Stimulated activated CD4-positive, alpha-beta T cell treated with anti-CD3 and anti-CD28 coated beads, Interleukin-12 subunit alpha, Interleukin-12 subunit beta, amount 100 ng/mL, for 24 hours (primary cell): ENCODE measurements around the gene CCNL1.
"Not testable (repeated sequence)": the region's sequence is repeated elsewhere in the genome, so short reads cannot be mapped to it uniquely, and the experiment has no call there.

ENCODE experiments used
- DNase-seq, 2 experiments: peaks; one replicate each; pipeline ENCODE4 v3.0.0-alpha.2; 2020; ENCODE audit warnings: low read depth in 2 of 2

The CCNL1 gene

DNA sequence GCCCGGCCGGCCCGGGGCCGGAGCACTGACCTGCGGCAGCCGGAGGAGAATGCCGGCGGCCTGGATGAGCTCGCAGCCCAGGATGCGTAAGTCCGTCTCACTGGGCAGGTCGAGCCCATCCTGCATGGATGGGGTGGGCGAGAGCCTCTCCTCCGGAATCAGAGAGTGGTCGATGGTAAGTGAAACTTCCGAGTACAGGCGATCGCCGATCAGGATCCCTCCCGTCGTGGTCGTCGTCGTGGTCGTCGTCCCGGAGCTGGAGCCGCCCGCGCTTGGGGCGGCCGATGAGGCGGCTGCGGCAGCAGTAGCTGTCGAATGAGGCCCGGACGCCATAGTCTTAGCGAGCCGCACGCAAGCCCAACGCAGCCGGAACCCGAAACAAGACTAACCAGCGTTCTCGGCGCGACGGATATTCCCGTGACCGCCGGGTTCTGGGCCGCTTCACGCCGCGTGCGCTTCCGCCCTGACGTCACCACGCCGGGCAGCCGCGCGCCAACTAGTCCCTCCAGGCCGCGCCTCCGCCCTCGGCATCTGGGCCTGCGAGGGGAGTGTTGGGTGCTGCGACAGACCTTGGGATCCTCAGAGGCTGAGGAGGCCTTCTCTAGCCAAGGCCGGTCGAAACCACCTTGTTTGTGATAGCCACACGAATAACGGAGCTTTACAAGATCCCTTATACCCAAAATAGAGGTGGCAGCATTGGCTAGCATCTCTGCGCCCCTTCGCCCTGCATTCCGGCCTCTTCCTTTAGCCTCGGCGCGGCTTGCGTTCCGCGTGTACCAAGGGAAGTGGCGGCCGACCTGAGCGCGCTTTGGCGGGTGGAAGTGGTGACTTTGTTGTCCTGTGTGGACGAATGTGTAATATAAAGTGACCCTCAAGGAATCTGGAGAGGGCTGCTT lies at the start of gene CCNL1:
Gene CCNL1 (minus strand): TSS at position 386 of the 896 bp plus-strand sequence. CDS start 53 bp downstream, at position 333.
- DNase-seq: peak; percentile 90 to 93

GRCh38 chr3:157204880-157205279 lies 44.9 kb upstream of the CCNL1 start:
- no peak for DNase-seq

DNA sequence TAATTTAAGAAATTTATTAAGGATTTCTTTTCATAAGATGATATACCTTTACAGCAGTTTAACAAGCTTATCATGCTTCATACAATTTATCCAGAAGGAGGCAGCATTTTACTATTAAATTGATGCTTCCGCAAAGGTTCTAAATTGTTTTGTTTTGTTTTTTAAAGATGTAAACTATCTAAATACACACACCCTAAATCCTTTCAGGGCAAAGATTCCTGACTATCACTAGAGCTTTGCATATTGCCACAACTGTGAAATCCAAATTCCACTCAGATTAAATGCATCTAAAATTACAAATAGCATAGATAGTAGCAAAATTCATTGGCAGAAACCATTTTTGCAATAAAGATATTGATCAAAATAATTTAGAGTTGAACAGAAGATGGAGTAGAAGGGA lies 44.5 kb upstream of the CCNL1 start:
- DNase-seq: no peak

- DNase-seq: no peak
Measured at GRCh38 chr3:157201648-157202278, 41.8 kb upstream of the CCNL1 start.

- DNase-seq: no peak
Measured at GRCh38 chr3:157199841-157200240, 39.9 kb upstream of the CCNL1 start.

DNA sequence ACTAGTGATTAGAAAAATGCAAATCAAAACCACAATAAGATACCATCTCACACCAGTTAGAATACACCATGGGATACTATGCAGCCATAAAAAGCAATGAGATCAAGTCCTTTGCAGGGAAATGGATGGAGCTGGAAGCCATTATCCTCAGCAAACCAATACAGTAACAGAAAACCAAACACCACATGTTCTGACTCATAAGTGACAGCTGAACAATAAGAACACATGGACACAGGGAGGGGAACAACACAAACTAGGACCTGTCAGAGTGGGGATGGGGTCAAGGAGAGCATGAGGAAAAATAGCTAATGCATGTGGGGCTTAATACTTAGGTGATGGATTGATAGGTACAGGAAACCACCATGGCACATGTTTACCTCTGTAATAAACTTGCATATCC lies 36.0 kb upstream of the CCNL1 start:
- DNase-seq: no peak

- not testable (repeated sequence) for DNase-seq
Measured at GRCh38 chr3:157191149-157191548, 31.2 kb upstream of the CCNL1 start.

- DNase-seq: no peak
Measured at GRCh38 chr3:157190380-157190872, 30.5 kb upstream of the CCNL1 start.

DNA sequence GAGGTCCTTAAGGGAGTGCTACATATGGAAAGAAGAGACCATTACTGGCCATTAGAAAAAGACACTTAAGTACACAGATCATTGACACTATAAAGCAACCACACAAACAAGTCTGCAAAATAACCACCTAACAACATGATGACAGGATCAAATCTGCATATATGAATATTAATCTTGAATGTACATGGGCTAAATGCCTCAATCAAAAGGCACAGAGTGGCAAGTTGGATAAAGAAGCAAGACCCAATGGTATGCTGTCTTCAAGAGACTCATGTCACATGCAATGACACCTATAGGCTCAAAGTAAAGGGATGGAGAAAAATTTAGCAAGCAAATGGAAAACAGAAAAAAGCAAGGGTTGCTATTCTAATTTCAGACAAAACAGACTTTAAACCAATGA lies 28.4 kb upstream of the CCNL1 start:
- no peak for DNase-seq

GRCh38 chr3:157182879-157183278 lies 22.9 kb upstream of the CCNL1 start:
- no peak for DNase-seq

GRCh38 chr3:157180262-157180661 lies 20.3 kb upstream of the CCNL1 start:
- no peak for DNase-seq

- no peak for DNase-seq
Measured at GRCh38 chr3:157179365-157179803, 19.4 kb upstream of the CCNL1 start.

DNA sequence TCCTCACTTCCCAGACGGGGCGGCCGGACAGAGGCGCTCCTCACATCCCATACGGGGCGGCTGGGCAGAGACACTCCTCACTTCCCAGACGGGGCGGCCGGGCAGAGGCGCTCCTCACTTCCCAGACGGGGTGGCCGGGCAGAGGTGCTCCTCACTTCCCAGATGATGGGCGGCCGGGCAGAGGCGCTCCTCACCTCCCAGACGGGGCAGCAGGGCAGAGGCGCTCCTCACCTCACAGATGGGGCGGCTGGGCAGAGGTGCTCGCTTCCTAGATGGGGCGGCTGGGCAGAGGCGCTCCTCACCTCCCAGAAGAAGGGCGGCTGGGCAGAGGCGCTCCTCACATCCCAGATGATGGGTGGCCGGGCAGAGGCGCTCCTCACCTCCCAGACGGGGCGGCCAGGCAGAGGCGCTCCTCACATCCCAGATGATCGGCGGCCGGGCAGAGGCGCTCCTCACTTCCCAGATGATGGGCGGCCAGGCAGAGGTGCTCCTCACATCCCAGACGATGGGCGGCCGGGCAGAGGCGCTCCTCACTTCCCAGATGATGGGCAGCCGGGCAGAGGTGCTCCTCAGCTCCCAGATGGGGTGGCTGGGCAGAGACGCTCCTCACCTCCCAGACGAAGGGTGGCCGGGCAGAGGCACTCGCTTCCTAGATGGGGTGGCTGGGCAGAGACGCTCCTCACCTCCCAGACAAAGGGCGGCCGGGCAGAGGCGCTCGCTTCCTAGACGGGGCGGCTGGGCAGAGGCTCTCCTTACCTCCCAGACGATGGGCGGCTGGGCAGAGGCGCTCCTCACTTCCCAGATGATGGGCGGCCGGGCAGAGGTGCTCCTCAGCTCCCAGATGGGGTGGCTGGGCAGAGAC lies 18.8 kb upstream of the CCNL1 start:
- DNase-seq: not testable (repeated sequence)

DNA sequence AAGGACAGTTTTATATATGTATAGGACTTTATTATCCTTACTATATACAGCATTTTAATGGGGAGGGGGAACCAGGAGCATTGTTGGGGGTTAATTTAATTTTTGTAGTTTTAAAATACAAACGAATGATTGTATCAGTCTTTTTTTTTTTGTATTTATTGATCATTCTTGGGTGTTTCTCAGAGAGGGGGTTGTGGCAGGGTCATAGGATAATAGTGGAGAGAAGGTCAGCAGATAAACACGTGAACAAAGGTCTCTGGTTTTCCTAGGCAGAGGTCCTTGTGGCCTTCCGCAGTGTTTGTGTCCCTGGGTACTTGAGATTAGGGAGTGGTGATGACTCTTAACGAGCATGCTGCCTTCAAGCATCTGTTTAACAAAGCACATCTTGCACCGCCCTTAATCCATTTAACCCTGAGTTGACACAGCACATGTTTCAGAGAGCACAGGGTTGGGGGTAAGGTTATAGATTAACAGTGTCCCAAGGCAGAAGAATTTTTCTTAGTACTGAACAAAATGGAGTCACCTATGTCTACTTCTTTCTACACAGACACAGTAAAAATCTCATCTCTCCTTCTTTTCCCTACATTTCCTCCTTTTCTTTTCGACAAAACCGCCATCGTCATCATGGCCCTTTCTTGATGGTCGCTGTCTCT lies 18.0 kb upstream of the CCNL1 start:
- not testable (repeated sequence) for DNase-seq

DNA sequence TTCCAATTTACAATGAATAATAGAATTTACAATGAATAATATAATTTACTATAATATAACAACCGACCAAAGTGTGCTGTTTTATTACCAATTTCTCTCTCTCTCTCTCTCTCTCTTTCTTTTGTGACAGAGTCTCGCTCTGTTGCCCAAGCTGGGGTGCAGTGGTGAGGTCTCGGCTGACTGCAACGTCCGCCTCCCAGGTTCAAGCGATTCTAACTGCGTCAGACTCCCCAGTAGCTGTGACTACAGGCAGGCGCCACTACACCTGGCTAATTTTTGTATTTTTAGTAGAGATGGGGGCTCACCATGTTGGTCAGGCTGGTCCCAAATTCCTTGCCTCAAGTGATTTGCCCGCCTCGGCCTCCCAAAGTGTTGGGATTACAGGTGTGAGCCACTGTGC lies 17.0 kb upstream of the CCNL1 start:
- DNase-seq: no peak

GRCh38 chr3:157175691-157176507 lies 16.0 kb upstream of the CCNL1 start:
- no peak for DNase-seq

- peak; percentile 95 to 97 for DNase-seq
Measured at GRCh38 chr3:157174649-157175498, 14.9 kb upstream of the CCNL1 start.

DNA sequence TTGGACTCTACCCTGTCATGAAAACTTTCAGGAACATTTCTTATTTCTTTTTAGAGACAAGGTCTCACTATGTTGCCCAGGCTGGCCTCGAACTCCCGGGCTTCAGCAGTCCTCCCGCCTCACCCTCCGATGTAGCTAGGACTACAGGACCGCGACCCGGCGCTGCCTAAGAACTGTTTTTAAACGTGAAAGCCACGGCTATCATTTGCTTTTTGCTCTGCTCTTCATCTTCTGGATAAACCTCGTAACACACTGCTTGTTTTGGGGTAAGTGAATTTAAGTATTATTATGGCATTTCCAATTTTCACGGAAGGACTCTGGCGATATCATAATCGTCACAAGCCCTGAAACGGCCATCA lies 14.3 kb upstream of the CCNL1 start:
- peak in 1 of 2 experiments; percentile 7 for DNase-seq

- DNase-seq: not testable (repeated sequence)
Measured at GRCh38 chr3:157173343-157173742, 13.4 kb upstream of the CCNL1 start.

- no peak for DNase-seq
Measured at GRCh38 chr3:157172746-157173145, 12.8 kb upstream of the CCNL1 start.
